HepG2 (cell line): Measurements from ENCODE around the gene NOS1AP.

Experiments used
- ARNT ChIP-seq: fragments of 450-650 bp; IDR thresholded peaks from 2 replicates; pipeline ENCODE4 v1.6.1; 2017
- FOXK2 ChIP-seq: fragments of 450-650 bp; IDR thresholded peaks from 2 replicates; pipeline ENCODE4 v1.6.1; 2016
- NONO ChIP-seq, 2 experiments: fragments of 450-650 bp in 1 of 2; sonication (generic) in 1 of 2; formaldehyde crosslinking in 1 of 2; IDR thresholded peaks in 1 of 2; conservative IDR thresholded peaks in 1 of 2; 2 replicates each; pipeline versions ENCODE4 v1.6.1 to v1.8.0; 2017 to 2022; ENCODE audit warnings: mild to moderate bottlenecking in 1 of 2, missing genetic modification reagents in 1 of 2, moderate library complexity in 1 of 2
- PLRG1 ChIP-seq: fragments of 450-650 bp; conservative IDR thresholded peaks from 2 replicates; pipeline ENCODE4 v1.6.1; 2016
- POLR2A ChIP-seq, 2 experiments: IDR thresholded peaks; 2 replicates each; pipeline ENCODE4 v1.6.1; 2011; ENCODE audit warnings: low read depth in 2 of 2, low read length in 2 of 2, mild to moderate bottlenecking in 1 of 2, moderate library complexity in 1 of 2; ENCODE audit not compliant: insufficient read depth in 1 of 2
- RAD51 ChIP-seq: fragments of 450-650 bp; IDR thresholded peaks from 2 replicates; pipeline ENCODE4 v1.6.1; 2016; ENCODE audit warnings: borderline replicate concordance
- ZNF773 ChIP-seq: sonication (generic); formaldehyde crosslinking; IDR thresholded peaks from 2 replicates; pipeline ENCODE4 v1.4.0; 2020; ENCODE audit warnings: missing genetic modification reagents, borderline replicate concordance
- TF ChIP-seq, protein P1 (sequence below): IDR thresholded peaks from 2 replicates; pipeline ENCODE4 v1.4.0; 2020; ENCODE audit warnings: mild to moderate bottlenecking, missing genetic modification reagents
- TF ChIP-seq, protein P2 (sequence below): sonication (generic); formaldehyde crosslinking; IDR thresholded peaks from 2 replicates; pipeline ENCODE4 v1.5.0; 2020; ENCODE audit warnings: mild to moderate bottlenecking, missing genetic modification reagents, moderate library complexity
- TF ChIP-seq, protein P3 (sequence below): sonication (generic); formaldehyde crosslinking; IDR thresholded peaks from 2 replicates; pipeline ENCODE4 v1.4.0; 2020; ENCODE audit warnings: missing genetic modification reagents, borderline replicate concordance
- TF ChIP-seq, protein P4 (sequence below): IDR thresholded peaks from 2 replicates; pipeline ENCODE4 v1.6.1; 2016; ENCODE audit warnings: missing compliant biosample characterization, missing genetic modification reagents, borderline replicate concordance
- TF ChIP-seq, protein P5 (sequence below): sonication (generic); formaldehyde crosslinking; IDR thresholded peaks from 2 replicates; pipeline ENCODE4 v1.8.0; 2022; ENCODE audit warnings: mild to moderate bottlenecking, missing genetic modification reagents; ENCODE audit not compliant: insufficient replicate concordance

DNA sequence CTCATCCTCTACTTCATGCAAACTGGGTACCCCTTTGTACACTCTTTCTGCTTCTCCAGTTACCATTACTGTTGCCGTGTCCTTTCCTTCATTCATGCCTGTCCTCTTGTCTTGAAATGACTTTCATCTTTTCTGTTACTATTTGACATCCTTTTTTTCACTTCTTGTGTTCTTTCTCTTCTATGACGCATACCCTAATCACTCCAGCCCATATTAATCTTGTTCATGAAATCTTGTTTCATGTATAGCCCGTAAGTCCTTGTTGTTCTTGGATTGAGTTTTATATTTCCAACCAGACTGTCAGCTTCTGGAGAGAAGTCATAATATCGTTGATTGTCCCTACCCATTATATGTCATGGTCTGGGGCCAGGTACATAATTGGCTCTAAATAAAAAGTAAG is 126.1 kb downstream of the NOS1AP start:
- no peak for TF ChIP-seq ZNF773 (CRISPR knock-in tag)
- TF ChIP-seq, protein P1, sequence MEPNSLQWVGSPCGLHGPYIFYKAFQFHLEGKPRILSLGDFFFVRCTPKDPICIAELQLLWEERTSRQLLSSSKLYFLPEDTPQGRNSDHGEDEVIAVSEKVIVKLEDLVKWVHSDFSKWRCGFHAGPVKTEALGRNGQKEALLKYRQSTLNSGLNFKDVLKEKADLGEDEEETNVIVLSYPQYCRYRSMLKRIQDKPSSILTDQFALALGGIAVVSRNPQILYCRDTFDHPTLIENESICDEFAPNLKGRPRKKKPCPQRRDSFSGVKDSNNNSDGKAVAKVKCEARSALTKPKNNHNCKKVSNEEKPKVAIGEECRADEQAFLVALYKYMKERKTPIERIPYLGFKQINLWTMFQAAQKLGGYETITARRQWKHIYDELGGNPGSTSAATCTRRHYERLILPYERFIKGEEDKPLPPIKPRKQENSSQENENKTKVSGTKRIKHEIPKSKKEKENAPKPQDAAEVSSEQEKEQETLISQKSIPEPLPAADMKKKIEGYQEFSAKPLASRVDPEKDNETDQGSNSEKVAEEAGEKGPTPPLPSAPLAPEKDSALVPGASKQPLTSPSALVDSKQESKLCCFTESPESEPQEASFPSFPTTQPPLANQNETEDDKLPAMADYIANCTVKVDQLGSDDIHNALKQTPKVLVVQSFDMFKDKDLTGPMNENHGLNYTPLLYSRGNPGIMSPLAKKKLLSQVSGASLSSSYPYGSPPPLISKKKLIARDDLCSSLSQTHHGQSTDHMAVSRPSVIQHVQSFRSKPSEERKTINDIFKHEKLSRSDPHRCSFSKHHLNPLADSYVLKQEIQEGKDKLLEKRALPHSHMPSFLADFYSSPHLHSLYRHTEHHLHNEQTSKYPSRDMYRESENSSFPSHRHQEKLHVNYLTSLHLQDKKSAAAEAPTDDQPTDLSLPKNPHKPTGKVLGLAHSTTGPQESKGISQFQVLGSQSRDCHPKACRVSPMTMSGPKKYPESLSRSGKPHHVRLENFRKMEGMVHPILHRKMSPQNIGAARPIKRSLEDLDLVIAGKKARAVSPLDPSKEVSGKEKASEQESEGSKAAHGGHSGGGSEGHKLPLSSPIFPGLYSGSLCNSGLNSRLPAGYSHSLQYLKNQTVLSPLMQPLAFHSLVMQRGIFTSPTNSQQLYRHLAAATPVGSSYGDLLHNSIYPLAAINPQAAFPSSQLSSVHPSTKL (CRISPR knock-in tag): no peak
- TF ChIP-seq PLRG1: no peak
- TF ChIP-seq, protein P2, sequence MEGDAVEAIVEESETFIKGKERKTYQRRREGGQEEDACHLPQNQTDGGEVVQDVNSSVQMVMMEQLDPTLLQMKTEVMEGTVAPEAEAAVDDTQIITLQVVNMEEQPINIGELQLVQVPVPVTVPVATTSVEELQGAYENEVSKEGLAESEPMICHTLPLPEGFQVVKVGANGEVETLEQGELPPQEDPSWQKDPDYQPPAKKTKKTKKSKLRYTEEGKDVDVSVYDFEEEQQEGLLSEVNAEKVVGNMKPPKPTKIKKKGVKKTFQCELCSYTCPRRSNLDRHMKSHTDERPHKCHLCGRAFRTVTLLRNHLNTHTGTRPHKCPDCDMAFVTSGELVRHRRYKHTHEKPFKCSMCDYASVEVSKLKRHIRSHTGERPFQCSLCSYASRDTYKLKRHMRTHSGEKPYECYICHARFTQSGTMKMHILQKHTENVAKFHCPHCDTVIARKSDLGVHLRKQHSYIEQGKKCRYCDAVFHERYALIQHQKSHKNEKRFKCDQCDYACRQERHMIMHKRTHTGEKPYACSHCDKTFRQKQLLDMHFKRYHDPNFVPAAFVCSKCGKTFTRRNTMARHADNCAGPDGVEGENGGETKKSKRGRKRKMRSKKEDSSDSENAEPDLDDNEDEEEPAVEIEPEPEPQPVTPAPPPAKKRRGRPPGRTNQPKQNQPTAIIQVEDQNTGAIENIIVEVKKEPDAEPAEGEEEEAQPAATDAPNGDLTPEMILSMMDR: no peak
- TF ChIP-seq ARNT: no peak
- TF ChIP-seq, protein P3, sequence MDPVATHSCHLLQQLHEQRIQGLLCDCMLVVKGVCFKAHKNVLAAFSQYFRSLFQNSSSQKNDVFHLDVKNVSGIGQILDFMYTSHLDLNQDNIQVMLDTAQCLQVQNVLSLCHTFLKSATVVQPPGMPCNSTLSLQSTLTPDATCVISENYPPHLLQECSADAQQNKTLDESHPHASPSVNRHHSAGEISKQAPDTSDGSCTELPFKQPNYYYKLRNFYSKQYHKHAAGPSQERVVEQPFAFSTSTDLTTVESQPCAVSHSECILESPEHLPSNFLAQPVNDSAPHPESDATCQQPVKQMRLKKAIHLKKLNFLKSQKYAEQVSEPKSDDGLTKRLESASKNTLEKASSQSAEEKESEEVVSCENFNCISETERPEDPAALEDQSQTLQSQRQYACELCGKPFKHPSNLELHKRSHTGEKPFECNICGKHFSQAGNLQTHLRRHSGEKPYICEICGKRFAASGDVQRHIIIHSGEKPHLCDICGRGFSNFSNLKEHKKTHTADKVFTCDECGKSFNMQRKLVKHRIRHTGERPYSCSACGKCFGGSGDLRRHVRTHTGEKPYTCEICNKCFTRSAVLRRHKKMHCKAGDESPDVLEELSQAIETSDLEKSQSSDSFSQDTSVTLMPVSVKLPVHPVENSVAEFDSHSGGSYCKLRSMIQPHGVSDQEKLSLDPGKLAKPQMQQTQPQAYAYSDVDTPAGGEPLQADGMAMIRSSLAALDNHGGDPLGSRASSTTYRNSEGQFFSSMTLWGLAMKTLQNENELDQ (CRISPR knock-in tag): no peak
- TF ChIP-seq NONO (IDR thresholded peaks at IDR 0.05): no peak
- TF ChIP-seq NONO (CRISPR knock-in tag; conservative IDR thresholded peaks at IDR 0.05): no peak
- TF ChIP-seq, protein P4, sequence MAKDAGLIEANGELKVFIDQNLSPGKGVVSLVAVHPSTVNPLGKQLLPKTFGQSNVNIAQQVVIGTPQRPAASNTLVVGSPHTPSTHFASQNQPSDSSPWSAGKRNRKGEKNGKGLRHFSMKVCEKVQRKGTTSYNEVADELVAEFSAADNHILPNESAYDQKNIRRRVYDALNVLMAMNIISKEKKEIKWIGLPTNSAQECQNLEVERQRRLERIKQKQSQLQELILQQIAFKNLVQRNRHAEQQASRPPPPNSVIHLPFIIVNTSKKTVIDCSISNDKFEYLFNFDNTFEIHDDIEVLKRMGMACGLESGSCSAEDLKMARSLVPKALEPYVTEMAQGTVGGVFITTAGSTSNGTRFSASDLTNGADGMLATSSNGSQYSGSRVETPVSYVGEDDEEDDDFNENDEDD: no peak
- TF ChIP-seq, protein P5, sequence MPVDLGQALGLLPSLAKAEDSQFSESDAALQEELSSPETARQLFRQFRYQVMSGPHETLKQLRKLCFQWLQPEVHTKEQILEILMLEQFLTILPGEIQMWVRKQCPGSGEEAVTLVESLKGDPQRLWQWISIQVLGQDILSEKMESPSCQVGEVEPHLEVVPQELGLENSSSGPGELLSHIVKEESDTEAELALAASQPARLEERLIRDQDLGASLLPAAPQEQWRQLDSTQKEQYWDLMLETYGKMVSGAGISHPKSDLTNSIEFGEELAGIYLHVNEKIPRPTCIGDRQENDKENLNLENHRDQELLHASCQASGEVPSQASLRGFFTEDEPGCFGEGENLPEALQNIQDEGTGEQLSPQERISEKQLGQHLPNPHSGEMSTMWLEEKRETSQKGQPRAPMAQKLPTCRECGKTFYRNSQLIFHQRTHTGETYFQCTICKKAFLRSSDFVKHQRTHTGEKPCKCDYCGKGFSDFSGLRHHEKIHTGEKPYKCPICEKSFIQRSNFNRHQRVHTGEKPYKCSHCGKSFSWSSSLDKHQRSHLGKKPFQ (CRISPR knock-in tag): no peak
- TF ChIP-seq POLR2A (IDR thresholded peaks at IDR 0.05; ENCODE audit: insufficient read depth in 1 of 2, low read depth in 2 of 2, low read length in 2 of 2): no peak
- TF ChIP-seq FOXK2: no peak
- no peak for TF ChIP-seq RAD51
